SU-DHL-6 (cell line): Measurements from ENCODE around the gene FCHO1.

Source experiments
- H2AFZ ChIP-seq: fragments of 200-600 bp; sonication (generic); 2 replicates; pipeline ENCODE4 v1.6.1; 2014; ENCODE audit warnings: low read depth, mild to moderate bottlenecking, moderate library complexity, mixed read lengths, antibody characterized with exemption, low read length; ENCODE audit not compliant: severe bottlenecking
- H3F3A ChIP-seq: fragments of 200-600 bp; shearing (Covaris generic); 2 replicates; pipeline ENCODE4 v1.6.0; 2016; ENCODE audit warnings: antibody characterized with exemption, mild to moderate bottlenecking; ENCODE audit not compliant: insufficient read depth
- H3K27ac ChIP-seq: fragments of 200-600 bp; sonication (generic); 2 replicates; pipeline ENCODE4 v1.5.1; 2016; ENCODE audit warnings: low read depth, mild to moderate bottlenecking, low read length, moderate library complexity, mixed read lengths
- H3K27me3 ChIP-seq: fragments of 200-600 bp; sonication (generic), shearing (Covaris generic); 2 replicates; pipeline ENCODE4 v1.6.0; 2014; ENCODE audit warnings: mild to moderate bottlenecking, low read length
- H3K36me3 ChIP-seq: fragments of 200-600 bp; sonication (generic); 2 replicates; pipeline ENCODE4 v1.6.1; 2014; ENCODE audit warnings: mild to moderate bottlenecking, low read length, mixed read lengths
- H3K4me2 ChIP-seq: fragments of 300-600, 200-600 bp; shearing (Covaris generic), sonication (generic); 2 replicates; pipeline ENCODE4 v1.6.0; 2014; ENCODE audit warnings: low read length, low read depth, mild to moderate bottlenecking; ENCODE audit not compliant: poor library complexity, severe bottlenecking
- H3K4me3 ChIP-seq: fragments of 200-600 bp; sonication (generic); 2 replicates; pipeline ENCODE4 v1.5.1; 2014; ENCODE audit warnings: antibody characterized with exemption, low read length, mild to moderate bottlenecking, mixed read lengths; ENCODE audit not compliant: insufficient read depth, poor library complexity, severe bottlenecking
- H3K79me2 ChIP-seq: fragments of 200-600 bp; sonication (generic); 2 replicates; pipeline ENCODE4 v1.6.1; 2014; ENCODE audit warnings: mild to moderate bottlenecking, low read length, moderate library complexity; ENCODE audit not compliant: insufficient read depth
- H3K9ac ChIP-seq: fragments of 200-600 bp; sonication (generic); 2 replicates; pipeline ENCODE4 v1.7.0; 2014; ENCODE audit warnings: mild to moderate bottlenecking, low read length
- H3K9me2 ChIP-seq: fragments of 200-600 bp; sonication (generic); replicated peaks from 2 replicates; pipeline ENCODE4 v1.6.1; 2014; ENCODE audit warnings: low read length; ENCODE audit not compliant: insufficient read depth
- H3K9me3 ChIP-seq: fragments of 200-600 bp; sonication (generic); 2 replicates; pipeline ENCODE4 v1.6.1; 2014; ENCODE audit warnings: low read length, mixed read lengths; ENCODE audit not compliant: insufficient read depth
- H4K20me1 ChIP-seq: fragments of 200-600 bp; sonication (generic); 2 replicates; pipeline ENCODE4 v1.6.1; 2014; ENCODE audit warnings: low read depth, mild to moderate bottlenecking, antibody characterized with exemption, low read length, moderate library complexity, mixed read lengths
- EZH2phosphoT487 ChIP-seq: fragments of 200-600 bp; sonication (generic), shearing (Covaris generic); conservative IDR thresholded peaks from 2 replicates; pipeline ENCODE4 v1.6.1; 2018; ENCODE audit warnings: mild to moderate bottlenecking, antibody characterized with exemption, low read length, moderate library complexity, mixed read lengths
- TF ChIP-seq, protein P1 (sequence below): fragments of 200-600 bp; sonication (generic); IDR thresholded peaks from one replicate; pipeline ENCODE4 v1.5.1; 2017; ENCODE audit warnings: antibody characterized with exemption, mild to moderate bottlenecking, low read length, moderate library complexity; ENCODE audit not compliant: insufficient read depth, poor library complexity, severe bottlenecking

The FCHO1 gene

DNA sequence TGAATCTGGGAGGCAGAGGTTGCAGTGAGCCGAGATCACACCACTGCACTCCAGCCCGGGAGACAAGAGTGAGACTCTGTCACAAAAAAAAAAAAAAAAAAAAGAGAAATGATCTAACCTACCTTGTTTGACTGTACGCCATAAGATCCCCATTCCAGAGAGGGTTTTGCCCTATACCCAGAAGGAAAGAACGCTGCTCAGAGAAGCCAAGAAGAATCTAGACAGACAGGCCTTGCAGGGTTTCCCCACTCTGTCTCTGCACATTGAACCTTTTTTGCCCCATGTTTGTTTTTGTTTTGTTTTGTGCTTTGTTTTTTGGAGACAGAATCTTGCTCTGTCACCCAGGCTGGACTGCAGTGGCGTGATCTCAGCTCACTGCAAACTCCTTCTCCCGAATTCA lies 39.4 kb upstream of the FCHO1 start:
- H3K4me3 ChIP-seq: no peak overlapping the region
- H3K9me3 ChIP-seq: no peaks in the 10 kb centered on the region
- H3F3A ChIP-seq: no peaks in the 10 kb centered on the region
- TF ChIP-seq, protein P1, sequence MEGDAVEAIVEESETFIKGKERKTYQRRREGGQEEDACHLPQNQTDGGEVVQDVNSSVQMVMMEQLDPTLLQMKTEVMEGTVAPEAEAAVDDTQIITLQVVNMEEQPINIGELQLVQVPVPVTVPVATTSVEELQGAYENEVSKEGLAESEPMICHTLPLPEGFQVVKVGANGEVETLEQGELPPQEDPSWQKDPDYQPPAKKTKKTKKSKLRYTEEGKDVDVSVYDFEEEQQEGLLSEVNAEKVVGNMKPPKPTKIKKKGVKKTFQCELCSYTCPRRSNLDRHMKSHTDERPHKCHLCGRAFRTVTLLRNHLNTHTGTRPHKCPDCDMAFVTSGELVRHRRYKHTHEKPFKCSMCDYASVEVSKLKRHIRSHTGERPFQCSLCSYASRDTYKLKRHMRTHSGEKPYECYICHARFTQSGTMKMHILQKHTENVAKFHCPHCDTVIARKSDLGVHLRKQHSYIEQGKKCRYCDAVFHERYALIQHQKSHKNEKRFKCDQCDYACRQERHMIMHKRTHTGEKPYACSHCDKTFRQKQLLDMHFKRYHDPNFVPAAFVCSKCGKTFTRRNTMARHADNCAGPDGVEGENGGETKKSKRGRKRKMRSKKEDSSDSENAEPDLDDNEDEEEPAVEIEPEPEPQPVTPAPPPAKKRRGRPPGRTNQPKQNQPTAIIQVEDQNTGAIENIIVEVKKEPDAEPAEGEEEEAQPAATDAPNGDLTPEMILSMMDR: no peak
- no peak for TF ChIP-seq EZH2phosphoT487
- H3K36me3 ChIP-seq: no peaks in the 10 kb centered on the region
- no peak overlapping the region for H3K4me2 ChIP-seq
- H2AFZ ChIP-seq: no peak overlapping the region
- H3K9me2 ChIP-seq: no peaks in the 10 kb centered on the region
- H3K9ac ChIP-seq: no peak overlapping the region
- no peaks in the 10 kb centered on the region for H4K20me1 ChIP-seq
- no peaks in the 10 kb centered on the region for H3K27me3 ChIP-seq
- no peaks in the 10 kb centered on the region for H3K79me2 ChIP-seq
- H3K27ac ChIP-seq: no peak overlapping the region

- no peaks in the 10 kb centered on the region for H3K27me3 ChIP-seq
- no peaks in the 10 kb centered on the region for H3F3A ChIP-seq
- peaks cover 4% of the 10 kb centered on the region; the same call in 1 of the 2 replicates for H4K20me1 ChIP-seq
- no peaks in the 10 kb centered on the region for H3K36me3 ChIP-seq
- no peak for TF ChIP-seq EZH2phosphoT487
- TF ChIP-seq, protein P1: no peak
- H3K27ac ChIP-seq: no peak overlapping the region
- H3K9ac ChIP-seq: no peak overlapping the region
- H3K9me3 ChIP-seq: no peaks in the 10 kb centered on the region
- no peak overlapping the region for H3K4me2 ChIP-seq
- no peak overlapping the region for H2AFZ ChIP-seq
- peaks cover 18% of the 10 kb centered on the region for H3K79me2 ChIP-seq
- H3K9me2 ChIP-seq: no peaks in the 10 kb centered on the region
- H3K4me3 ChIP-seq: no peak overlapping the region
Measured at GRCh38 chr19:17716309-17716929, 34.9 kb upstream of the FCHO1 start.

- peak overlapping the region; percentile 90 for H3K4me3 ChIP-seq
- TF ChIP-seq, protein P1: no peak
- no peak for TF ChIP-seq EZH2phosphoT487
- no peaks in the 10 kb centered on the region for H3K9me3 ChIP-seq
- peak overlapping the region; percentile 99 for H2AFZ ChIP-seq
- H3K36me3 ChIP-seq: no peaks in the 10 kb centered on the region
- H3K79me2 ChIP-seq: peaks cover 24% of the 10 kb centered on the region
- peak overlapping the region; percentile 73 for H3K9ac ChIP-seq
- peaks cover 4% of the 10 kb centered on the region; the same call in 1 of the 2 replicates for H4K20me1 ChIP-seq
- no peaks in the 10 kb centered on the region for H3K27me3 ChIP-seq
- no peak overlapping the region for H3K27ac ChIP-seq
- no peaks in the 10 kb centered on the region for H3F3A ChIP-seq
- peak overlapping the region; percentile 70 for H3K4me2 ChIP-seq
- H3K9me2 ChIP-seq: no peaks in the 10 kb centered on the region
Measured at GRCh38 chr19:17718550-17718946, 32.7 kb upstream of the FCHO1 start.
